OCI-LY7 (cell line): ENCODE results near the gene FEZ2. TPM values are rescaled to one million over a fixed set of nuclear protein-coding genes. Genes with fewer than 3 reads are reported as not detected.

Experiments used
- BruUV-seq: library from RNA; stranded (reverse); fragments of 400-500 nt; replicated peaks from 2 replicates; lab custom pipeline; 2021; lab: Mats Ljungman, UMichigan
- CTCF ChIA-PET: fragments of 300-600 bp; sonication (Branson Sonifier 250); formaldehyde crosslinking; loops from one replicate; lab custom pipeline; 2022; ENCODE audit warnings: antibody characterized with exemption; ENCODE audit not compliant: unreplicated experiment; lab: Charles Lee
- POLR2A ChIA-PET: fragments of 300-600 bp; sonication (Branson Sonifier 250); formaldehyde crosslinking; loops from one replicate; lab custom pipeline; 2022; ENCODE audit warnings: antibody characterized with exemption; lab: Charles Lee
- DNase-seq: peaks from one replicate; pipeline ENCODE4 v3.0.0-alpha.2; 2015; ENCODE audit warnings: low spot score
- H2AFZ ChIP-seq: fragments of 200-600 bp; sonication (generic), shearing (Covaris generic); 2 replicates; pipeline ENCODE4 v1.6.1; 2014; ENCODE audit warnings: mild to moderate bottlenecking, antibody characterized with exemption, low read length, moderate library complexity
- H3K27ac ChIP-seq: fragments of 200-600 bp; sonication (generic); 2 replicates; pipeline ENCODE4 v1.5.1; 2014; ENCODE audit warnings: mixed run types, low read depth, mild to moderate bottlenecking, moderate library complexity, low read length, inconsistent platforms; ENCODE audit not compliant: poor library complexity, severe bottlenecking
- H3K36me3 ChIP-seq: fragments of 200-600 bp; sonication (generic); 2 replicates; pipeline ENCODE4 v1.6.1; 2014; ENCODE audit warnings: mild to moderate bottlenecking, antibody characterized with exemption, low read length, moderate library complexity, mixed read lengths; ENCODE audit not compliant: insufficient read depth
- H3K4me1 ChIP-seq: fragments of 200-600 bp; sonication (generic); 2 replicates; pipeline ENCODE4 v1.5.1; 2014; ENCODE audit warnings: mild to moderate bottlenecking, low read length; ENCODE audit not compliant: insufficient read depth, poor library complexity, severe bottlenecking
- H3K4me2 ChIP-seq: fragments of 200-600 bp; sonication (generic); 2 replicates; pipeline ENCODE4 v1.6.1; 2014; ENCODE audit warnings: mild to moderate bottlenecking, low read length
- H3K4me3 ChIP-seq: fragments of 200-600 bp; sonication (generic); 2 replicates; pipeline ENCODE4 v1.5.1; 2014; ENCODE audit warnings: mild to moderate bottlenecking, low read depth, low read length; ENCODE audit not compliant: poor library complexity, severe bottlenecking
- H3K79me2 ChIP-seq: fragments of 200-600 bp; sonication (generic); 2 replicates; pipeline ENCODE4 v1.6.1; 2016; ENCODE audit warnings: low read depth, mild to moderate bottlenecking, low read length, moderate library complexity, mixed read lengths; ENCODE audit not compliant: insufficient read depth
- H3K9me2 ChIP-seq: fragments of 200-600 bp; sonication (generic); 2 replicates; pipeline ENCODE4 v1.6.1; 2016; ENCODE audit warnings: mild to moderate bottlenecking, low read length, mixed read lengths; ENCODE audit not compliant: insufficient read depth
- H3K9me3 ChIP-seq: fragments of 200-600 bp; sonication (generic); 2 replicates; pipeline ENCODE4 v1.6.1; 2014; ENCODE audit warnings: mild to moderate bottlenecking, mixed run types, low read length, mixed read lengths
- H4K20me1 ChIP-seq: fragments of 200-600 bp; sonication (generic); 2 replicates; pipeline ENCODE4 v1.6.1; 2014; ENCODE audit warnings: mild to moderate bottlenecking, antibody characterized with exemption, low read length, moderate library complexity, mixed read lengths; ENCODE audit not compliant: insufficient read depth
- CTCF ChIP-seq: fragments of 200-600 bp; sonication (generic); conservative IDR thresholded peaks from 2 replicates; pipeline ENCODE4 v1.5.1; 2014; ENCODE audit warnings: mild to moderate bottlenecking, antibody characterized with exemption, low read length, moderate library complexity, mixed read lengths
- EZH2phosphoT487 ChIP-seq: fragments of 200-600 bp; sonication (generic); IDR thresholded peaks from 2 replicates; pipeline ENCODE4 v1.6.1; 2018; ENCODE audit warnings: low read depth, borderline replicate concordance, mild to moderate bottlenecking, mixed run types, antibody characterized with exemption, low read length, moderate library complexity, mixed read lengths
- intact Hi-C: fragments of 100-400 bp; cut with micrococcal nuclease; formaldehyde crosslinking; loops from one replicate; pipeline ENCODE4 v1.10.0; 2022; ENCODE audit not compliant: unreplicated experiment
- total RNA-seq, 2 experiments: library from RNA; depleted of rRNA in 1 of 2; stranded (reverse); fragments of >200 nt in 1 of 2; shearing (Covaris generic) in 1 of 2; gene quantifications; 2 replicates each; pipeline ENCODE4 v1.2.3, GENCODE V29; 2014 to 2022

The FEZ2 gene
- total RNA-seq, 2 experiments from 2014 or later: 17.1 to 23.2 TPM

GRCh38 chr2:36573165-36573564 lies 24.8 kb downstream of the FEZ2 start:
- DNase-seq: no peak
- CTCF ChIA-PET: no interaction called here
- H3K27ac ChIP-seq: no peak overlapping the region
- H4K20me1 ChIP-seq: no peaks in the 10 kb centered on the region
- POLR2A ChIA-PET: no interaction called here
- no peak overlapping the region for H3K4me3 ChIP-seq
- H3K9me3 ChIP-seq: no peaks in the 10 kb centered on the region
- TF ChIP-seq EZH2phosphoT487 (no peak), CTCF (no peak)
- H3K4me1 ChIP-seq: no peaks in the 10 kb centered on the region
- H3K4me2 ChIP-seq: no peak overlapping the region
- no peaks in the 10 kb centered on the region for H3K79me2 ChIP-seq
- H3K36me3 ChIP-seq: peaks cover 43% of the 10 kb centered on the region
- BruUV-seq: no TSS peak
- no peak overlapping the region for H2AFZ ChIP-seq
- H3K9me2 ChIP-seq: no peaks in the 10 kb centered on the region
- intact Hi-C loops: no loop called here

GRCh38 chr2:36572719-36573059 lies 25.3 kb downstream of the FEZ2 start:
- Histone ChIP-seq H2AFZ (no peak overlapping the region), H3K9me3 (no peaks in the 10 kb centered on the region), H4K20me1 (no peaks in the 10 kb centered on the region), H3K9me2 (no peaks in the 10 kb centered on the region), H3K27ac (no peak overlapping the region), H3K79me2 (no peaks in the 10 kb centered on the region), H3K4me3 (no peak overlapping the region), H3K36me3 (peaks cover 38% of the 10 kb centered on the region), H3K4me2 (no peak overlapping the region), H3K4me1 (no peaks in the 10 kb centered on the region)
- ChIA-PET POLR2A (no interaction called here), CTCF (no interaction called here)
- intact Hi-C loops: no loop called here
- TF ChIP-seq CTCF (no peak), EZH2phosphoT487 (no peak)
- no peak for DNase-seq
- BruUV-seq: no TSS peak

GRCh38 chr2:36572054-36572718 lies 25.8 kb downstream of the FEZ2 start:
- Histone ChIP-seq H3K4me2 (no peak overlapping the region), H3K79me2 (no peaks in the 10 kb centered on the region), H3K36me3 (peaks cover 33% of the 10 kb centered on the region), H4K20me1 (no peaks in the 10 kb centered on the region), H3K9me3 (no peaks in the 10 kb centered on the region), H3K27ac (no peak overlapping the region), H3K9me2 (no peaks in the 10 kb centered on the region), H3K4me3 (no peak overlapping the region), H3K4me1 (no peaks in the 10 kb centered on the region), H2AFZ (no peak overlapping the region)
- no TSS peak for BruUV-seq
- no peak for DNase-seq
- TF ChIP-seq EZH2phosphoT487 (no peak), CTCF (no peak)
- CTCF ChIA-PET: no interaction called here
- POLR2A ChIA-PET: interaction anchor here (0.7 kb wide), 1 partner anchor 746 kb away, joined by 5 read pairs; no protein-coding TSS in a partner anchor
- intact Hi-C loops: no loop called here
